CD4-positive, alpha-beta T cell treated with Interleukin-17A for 4 hours (primary cell): ENCODE data around the gene TSTD2.
"Not testable (repeated sequence)": the region's sequence is repeated elsewhere in the genome, so short reads cannot be mapped to it uniquely, and the experiment has no call there.

Source experiments
- DNase-seq: peaks from one replicate; pipeline ENCODE4 v3.0.0-alpha.2; 2020; ENCODE audit warnings: mixed read lengths

TSTD2 gene

DNA sequence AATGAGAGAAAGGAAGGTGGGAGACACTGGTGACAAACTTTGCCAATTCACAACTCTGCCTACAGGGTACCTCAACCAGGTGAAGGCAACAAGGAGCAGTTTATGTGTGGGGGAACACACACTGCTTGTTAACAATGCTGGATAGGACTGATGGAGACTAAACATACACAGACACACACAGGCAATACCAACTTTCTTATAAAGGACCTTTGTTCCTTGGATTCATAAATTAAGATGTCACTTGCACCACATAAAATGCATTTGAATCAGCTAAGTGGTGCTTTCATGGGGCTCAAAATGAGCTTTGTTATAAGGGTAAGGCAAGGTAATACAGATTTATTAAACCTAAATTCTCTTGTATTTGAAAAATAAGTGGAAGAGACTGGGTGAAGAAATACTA, 4.0 kb downstream of the TSTD2 start:
- no peak for DNase-seq

DNA sequence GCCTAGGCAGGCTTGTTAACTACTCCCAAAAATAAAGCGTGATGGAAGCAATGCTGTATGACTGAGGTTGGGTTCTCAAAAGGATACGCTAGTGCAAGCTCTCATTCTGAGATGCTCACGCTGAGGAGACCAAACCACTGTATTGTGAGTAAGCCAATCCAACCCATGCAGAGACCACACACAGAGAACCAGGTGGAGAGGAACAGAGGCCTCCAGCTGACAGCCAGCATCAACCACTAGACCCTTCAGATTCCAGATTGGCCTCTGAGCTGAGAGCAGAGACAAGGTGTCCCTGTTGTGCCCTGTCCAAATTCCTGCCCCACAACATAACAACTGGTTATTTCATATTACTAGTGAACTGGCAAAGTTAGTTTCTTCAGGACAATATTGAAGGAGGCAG, 4.5 kb downstream of the TSTD2 start:
- no peak for DNase-seq

DNA sequence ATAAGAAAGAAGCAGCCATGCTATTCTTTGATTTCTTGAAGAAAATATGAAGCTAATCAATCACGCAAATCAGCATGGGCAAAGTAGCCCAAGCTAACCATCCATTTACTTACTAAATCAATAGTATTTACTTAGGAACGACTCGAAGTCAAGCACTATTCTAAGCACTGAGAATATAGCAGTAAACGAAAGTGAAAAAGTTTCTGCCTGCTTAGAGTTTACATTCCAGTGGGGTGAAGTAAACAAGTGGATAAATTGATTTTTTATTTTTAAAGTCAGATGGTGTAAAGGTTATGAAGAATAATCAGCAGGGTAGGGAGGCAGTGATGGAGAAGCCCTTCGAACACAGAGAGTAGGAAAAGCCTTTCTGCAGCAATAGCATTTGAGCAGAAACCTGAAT, 5.5 kb downstream of the TSTD2 start:
- no peak for DNase-seq

DNA sequence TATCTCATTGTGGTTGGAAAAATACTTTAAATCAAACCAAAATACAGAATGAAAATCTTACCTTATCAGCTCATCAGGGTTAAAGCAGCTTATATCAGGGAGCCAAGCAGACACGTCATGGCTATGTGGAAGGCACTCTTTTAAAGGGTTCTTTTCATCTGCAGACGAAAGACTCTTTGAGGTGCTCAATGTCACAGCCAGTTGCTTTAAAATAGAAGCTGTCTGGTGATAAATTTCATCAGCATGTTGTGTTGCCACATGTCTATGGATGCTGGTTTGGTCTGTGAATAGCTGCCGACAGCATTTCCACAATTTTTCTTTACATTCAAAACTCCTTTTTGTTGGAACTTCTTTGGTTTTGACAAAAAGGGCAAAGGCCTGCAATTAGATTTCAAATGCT, 7.5 kb downstream of the TSTD2 start:
- no peak for DNase-seq

DNA sequence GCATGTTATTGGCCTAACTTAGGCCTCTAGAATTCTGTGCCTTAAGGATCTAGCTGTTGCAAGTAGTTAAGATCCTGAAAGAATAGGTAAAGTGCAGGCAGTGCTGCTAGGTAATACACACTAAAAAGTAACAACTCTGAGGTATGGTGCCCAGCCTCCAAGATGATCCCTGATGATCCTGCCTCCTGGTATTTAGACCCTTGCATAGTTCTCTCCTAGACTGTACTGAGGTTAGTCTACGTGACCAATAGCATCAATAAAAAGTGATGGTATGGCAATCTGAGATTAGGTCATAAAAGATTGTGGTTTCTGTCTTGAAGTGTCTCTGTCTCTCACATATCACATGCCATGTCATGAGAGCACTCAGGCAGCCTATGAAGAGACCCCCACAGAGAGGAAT, 9.2 kb downstream of the TSTD2 start:
- DNase-seq = no peak

DNA sequence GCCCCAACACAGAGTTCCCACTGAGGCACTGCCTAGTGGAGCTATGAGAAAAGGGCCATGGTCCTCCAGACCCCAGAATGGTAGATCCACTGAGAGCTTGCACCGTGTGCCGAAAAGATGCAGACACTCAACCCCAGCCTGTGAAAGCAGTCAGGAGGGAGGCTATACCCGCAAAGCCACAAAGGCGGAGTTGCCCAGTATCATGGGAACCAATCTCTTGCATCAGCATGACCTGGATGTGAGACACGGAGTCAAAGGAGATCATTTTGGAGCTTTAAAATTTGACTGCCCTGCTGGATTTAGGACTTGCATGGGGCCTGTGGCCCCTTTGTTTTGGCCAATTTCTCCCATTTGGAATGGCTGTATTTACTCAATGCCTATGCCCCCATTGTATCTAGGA, 10.7 kb downstream of the TSTD2 start:
- DNase-seq = not testable (repeated sequence)

DNA sequence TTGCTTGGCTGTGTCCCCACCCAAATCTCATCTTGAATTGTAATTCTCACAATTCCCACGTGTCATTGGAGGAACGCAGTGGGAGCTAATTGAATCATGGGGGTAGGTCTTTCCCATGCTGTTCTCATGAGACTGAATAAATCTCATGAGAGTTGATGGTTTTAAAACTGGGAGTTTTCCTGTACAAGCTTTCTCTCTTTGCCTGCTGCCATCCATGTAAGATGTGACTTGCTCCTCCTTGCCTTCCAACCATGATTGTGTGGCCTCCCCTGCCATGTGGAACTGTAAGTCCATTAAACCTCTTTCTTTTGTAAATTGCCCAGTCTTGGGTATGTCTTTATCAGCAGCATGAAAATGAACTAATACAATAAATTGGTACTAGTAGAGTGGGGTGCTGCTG, 13.1 kb downstream of the TSTD2 start:
- DNase-seq = not testable (repeated sequence)

DNA sequence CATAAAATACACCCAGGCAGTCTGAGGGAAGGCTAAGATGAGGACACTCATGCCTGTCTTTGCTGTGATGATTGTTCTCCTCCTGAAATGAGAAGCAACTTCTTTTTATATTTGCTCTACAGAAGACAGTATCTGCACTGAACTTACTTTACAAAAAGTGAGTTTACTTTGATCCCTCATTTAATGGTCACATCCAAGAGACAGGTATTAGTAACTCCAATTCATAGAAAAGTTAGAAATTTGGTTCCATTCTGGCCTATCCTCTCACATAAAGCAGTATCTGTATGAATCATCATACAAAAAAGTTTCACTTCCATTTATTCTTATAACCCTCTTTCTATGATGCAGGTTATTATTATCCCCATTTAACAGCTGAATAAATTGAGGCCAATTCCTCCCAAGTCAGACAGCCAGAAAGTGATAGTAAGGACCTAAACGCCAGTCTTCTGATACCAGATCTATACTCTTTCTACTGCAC, 15.2 kb downstream of the TSTD2 start:
- no peak for DNase-seq

DNA sequence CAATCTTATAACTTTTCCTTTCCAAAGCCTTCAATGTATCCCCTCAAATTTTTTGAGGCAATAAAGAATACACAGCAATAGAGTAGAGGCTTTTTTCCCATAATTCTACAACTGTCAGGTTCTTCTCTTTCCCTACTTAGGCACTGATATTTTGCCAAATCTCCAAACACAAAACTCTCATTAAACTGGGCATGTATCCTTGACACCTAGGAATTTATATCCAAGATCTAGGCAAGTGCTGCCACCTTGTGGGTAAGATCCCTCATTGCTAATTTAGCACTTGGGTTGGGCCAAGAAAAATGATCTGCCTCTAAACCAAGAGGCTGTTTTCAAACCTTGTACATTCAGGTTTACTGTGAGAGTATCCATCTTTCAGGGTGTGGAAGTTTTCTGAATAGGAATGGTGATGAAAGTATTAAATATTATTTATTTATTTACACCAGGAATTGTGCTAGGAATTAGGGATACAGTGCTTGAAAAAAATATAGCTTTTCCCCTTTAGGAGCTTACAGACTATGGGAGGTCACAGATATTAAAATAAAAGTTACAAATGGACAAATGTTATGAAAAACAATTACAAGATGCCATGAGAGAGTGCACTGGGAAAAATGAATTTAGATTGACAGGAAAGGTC, 17.6 kb downstream of the TSTD2 start:
- DNase-seq = peak; percentile 65

DNA sequence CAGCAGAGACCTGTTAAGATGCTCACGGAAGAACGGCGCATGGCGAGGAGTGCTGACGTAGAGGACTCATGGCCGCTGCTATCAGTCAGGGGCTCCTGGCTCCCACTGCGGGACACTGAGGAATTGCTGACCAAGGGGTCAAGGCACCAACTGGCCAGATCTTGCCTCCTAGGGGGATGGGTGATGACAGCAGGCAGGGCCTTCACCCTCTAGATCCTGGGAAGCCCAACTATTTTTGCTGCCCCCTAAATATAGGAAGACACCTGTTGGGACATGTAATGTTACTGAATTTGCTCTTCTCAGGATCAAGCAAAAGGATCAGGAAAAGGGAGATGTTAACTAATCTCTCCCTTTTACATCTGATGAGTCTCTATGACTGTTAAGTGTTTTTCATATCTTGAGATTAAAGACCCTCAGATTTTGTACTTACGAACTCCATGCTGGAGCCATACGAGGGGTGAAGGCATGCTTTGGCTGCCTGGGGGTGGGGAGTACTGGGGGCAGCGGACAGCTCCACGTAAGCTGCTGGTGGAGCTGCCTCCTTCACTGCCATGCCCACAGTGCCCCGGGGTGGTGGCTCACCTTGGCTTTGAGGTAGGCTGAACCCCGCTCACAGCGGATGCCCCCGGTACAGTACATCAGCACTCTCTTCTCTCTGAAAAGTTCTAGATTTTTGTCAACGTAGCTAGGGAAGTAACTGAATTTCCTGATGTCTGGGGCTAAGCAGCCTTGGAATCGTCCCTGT, 28.1 kb downstream of the TSTD2 start:
- DNase-seq = no peak

DNA sequence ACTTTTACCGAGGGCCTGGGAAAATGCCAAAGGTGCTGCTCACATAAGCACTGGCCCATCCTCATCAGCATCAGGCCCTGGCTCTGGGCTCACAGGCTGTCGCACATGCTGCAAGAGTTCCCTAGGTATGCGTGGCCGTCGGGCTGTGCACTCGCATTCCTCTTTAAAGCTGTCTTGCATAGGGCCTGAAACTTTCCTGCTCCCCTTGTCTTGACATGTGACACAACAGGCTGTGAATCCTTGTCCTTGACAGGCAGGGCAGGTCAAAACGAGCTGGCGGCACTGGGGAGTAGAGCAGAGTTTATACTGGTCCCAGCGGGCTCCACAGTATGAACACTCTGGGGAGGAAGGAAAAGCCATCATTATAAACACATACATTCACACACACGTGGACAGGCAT, 30.7 kb downstream of the TSTD2 start:
- DNase-seq = no peak

DNA sequence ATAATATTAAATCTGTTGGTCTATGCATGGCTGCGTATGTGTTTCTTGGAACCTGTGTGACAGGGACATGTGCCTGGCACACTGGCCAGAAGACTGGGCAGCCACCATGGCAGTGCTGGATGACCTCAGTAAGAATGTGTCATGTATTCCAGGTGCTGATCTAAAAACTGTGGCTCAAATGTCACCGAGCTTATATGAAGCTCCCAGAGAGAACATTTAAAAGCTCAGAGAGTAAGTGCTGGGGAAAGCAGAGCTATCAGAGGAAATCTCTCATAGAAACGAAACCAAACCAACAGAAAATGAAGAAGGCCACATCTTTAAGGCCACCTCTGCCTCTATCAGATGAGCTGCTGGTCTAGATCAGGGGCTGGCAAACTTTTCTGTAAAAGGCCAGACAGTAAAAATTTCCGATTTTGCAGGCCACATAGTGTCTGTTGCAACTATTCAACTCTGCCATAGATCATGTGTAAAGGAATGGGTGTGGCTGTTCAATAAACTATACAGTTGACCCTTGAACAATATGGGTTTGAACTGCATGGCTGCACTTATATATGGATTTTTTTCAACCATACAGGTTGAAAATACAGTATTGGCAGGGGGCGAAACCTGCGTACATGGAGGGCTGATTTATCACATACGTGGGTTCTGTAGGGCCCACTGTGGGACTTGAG, 31.8 kb downstream of the TSTD2 start:
- DNase-seq = no peak

DNA sequence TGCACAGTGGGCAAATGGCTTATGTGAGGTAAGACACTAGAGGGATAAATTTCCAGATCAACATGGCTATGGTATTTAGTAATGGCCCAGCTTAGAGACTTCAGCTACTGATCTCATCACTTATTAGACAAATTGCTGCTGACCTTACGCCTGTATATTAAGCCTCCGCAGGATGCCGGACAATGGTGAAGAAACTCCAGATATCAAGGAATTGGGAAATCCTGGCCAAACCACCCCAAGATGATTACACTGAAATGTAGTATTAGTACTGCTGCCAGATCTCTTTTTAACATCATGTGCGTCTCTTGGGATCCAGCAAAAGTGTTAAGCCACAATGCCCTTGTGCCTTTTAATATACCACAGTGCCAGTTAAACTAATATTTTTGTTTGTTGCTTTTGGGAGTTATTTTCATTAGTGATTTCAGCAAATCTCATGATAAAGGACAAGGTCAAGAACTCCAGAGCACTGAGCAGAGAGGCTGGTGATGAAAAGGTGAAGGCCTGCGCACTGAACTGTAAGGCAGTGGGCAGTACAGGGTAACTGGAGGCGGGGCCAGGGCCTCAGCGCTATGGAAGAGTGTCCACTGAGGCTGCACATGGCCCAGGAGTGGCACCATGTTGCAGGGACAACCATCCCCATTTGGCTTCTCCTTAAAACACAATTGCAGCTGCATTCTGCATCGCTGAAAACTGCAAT, 32.5 kb downstream of the TSTD2 start:
- no peak for DNase-seq

DNA sequence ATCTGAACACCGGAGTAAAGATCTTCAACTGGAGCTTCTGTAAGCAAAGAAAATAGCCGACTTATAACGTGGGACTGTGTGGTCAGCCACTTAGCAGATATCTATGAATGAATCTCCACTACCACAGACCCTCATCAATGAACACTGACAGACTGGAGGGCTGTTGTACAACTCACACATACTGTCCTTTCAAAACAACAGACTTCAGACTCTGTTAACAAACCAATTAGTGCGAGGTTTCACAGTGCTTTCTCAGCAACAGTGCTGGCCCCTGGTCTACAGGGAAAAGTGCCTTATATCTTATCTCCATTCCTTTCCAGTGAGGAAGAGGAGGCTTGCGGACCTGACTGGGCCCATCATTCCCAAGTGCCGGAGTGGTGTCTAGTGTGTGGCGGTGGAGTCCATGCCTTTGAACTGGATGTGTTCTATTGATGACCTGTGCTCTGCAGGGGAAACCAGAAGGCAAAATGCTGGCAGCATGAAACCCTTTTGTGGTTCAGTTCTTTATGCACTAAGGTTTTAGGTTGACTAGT, 33.8 kb downstream of the TSTD2 start:
- DNase-seq = no peak

DNA sequence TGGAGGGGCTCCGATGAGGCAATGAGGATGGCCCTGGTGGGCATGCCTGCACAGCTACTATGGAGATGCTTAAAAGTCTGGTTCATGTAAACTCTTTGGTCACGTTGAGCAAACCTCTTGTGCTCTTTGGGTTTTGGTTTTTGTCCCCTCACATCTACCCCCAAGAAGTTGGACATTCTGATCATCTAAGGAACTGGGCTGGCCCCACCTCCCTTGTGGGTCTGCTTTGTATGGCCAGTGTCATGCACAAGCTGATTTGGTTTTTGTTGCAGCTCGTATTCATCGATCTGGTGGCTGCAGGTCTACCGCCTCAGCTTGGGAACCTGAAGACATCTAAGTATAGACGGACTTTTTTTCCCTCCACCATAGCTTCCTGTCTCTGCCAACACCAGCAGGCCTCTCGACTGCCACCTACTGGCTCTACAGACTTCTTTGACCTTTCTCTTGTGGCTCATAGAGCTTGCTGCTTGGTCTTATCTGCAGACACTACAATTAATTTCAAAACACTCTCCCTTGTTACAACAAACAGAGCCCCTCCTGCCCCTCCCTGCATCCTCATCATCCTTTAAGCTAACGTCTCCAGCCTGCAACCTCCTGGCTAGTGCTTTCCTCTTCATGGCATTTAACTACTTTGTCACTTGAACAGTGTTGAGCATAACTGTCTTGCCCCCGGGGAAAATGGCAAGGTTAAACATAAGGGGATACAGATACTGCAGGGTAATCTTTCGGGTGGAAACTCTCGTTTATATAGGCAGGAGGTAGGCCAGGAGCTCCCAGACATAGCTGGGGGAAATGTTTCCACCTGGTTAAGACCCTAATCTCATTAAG, 34.5 kb downstream of the TSTD2 start:
- peak; percentile 79 for DNase-seq

DNA sequence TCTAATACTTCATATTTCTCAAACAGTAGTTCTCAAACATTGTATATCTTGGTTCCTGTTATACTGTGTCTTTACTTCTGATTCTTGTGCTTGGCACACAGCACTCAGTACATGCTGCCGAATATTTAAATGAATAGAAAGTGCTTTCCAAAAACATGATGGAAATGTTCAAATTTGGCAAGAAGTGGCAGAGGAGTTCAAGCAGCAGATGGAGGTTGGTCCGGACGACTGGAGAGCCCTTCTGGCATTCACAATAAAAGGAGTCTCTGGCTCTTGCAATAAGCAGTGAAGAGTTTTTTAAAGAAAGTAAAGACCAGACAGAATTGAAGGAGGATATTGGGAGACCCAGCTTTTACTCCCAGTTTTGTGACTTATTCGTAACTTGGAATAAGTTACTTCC, 36.3 kb downstream of the TSTD2 start:
- DNase-seq = no peak

DNA sequence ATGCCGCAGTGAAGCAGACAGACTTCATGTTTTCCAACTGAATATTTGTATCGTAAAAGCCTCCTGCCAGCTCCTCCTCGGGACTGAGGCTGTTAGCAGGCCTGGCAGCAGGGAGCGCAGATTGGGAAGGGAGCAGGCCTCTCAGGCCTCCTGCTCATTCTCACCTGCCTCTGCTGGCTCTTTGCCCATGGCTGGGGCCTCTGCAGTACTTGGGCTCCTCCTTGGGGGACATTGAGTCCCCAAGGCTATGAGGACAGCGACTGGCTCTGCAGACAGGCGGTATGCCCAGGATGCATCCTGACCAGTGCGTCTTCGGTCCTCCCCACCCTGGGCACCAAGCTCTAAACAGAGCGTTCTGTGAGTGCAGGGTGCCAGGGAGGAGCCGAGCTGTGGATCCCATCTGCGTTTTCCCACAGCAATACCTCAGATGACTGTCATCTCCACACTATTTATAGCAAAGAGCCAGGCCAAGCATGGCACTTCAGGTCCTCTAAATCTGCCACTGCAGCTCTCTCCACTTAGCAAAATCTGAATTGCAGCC, 38.7 kb downstream of the TSTD2 start:
- DNase-seq = no peak

DNA sequence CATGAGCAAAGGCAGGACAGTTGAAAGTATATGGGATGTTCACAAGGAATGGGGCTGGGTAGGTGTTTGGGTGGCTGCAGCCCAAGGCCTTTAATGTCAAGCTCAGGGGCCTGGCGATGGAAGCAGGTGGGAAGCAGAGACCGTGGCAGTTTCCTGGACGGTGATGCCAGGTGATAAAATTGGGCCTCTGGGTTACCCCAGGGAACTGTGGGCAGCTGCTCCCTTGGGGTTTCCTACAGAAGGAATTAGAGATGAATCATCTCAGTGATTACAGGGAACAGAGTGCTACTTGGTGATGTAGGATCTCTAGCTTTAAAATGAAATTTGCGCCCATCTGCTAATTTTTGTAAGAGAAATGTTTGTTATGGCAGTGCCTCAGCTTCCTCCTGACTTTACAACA, 39.2 kb downstream of the TSTD2 start:
- no peak for DNase-seq

DNA sequence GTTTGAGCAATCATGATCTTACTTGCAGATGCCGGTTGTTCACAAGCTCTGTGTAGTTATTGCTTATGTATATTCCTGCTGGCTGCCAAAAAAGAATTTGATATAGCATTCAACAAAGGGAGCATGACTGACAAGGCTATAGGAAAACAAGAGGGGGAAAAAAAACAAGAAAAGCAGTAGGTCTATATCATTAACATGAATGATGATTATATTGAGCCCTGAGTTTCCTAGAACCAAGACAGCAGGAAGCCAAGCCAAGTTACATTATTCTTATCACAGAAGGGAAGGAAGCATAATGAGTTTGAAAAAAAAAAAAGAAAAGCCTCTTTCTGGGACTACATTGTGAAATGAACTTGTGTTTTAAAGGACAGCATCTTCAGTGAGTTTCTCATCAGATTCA, 41.0 kb downstream of the TSTD2 start:
- DNase-seq = no peak

DNA sequence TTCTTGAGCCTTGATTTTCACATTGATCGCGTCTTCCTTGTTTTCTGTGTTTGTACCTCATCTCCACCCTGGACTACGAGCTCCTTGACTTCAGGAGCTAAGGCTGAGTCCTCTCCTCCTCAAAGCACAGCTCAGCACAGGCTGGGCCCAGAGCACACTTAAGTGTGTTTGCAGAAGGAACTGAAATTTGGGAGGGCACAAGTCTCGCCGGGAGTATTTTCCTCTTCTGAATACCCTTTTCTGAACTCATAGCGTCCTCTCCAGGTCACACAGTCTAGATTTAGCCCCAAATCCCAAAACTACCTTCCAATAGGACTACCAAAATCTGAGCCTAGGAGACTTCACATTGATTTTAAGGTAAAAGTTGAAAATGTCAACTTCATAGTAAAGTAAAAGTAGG, 41.6 kb downstream of the TSTD2 start:
- DNase-seq = no peak

DNA sequence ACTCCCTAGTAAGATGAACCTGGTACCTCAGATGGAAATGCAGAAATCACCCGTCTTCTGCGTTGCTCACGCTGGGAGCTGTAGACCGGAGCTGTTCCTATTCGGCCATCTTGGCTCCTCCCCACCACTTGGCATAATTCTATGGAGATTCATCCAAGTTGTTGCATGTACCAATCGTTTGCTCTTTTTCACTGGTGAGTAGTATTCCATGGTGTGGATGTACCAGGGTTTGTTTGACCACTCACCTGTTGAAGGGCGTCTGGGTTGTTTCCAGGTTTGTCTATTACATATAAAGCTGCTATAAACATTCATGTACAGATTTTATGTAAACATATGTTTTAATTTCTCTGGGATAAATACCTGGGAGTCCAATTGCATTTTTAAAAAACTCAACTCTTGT, 46.3 kb downstream of the TSTD2 start:
- not testable (repeated sequence) for DNase-seq

DNA sequence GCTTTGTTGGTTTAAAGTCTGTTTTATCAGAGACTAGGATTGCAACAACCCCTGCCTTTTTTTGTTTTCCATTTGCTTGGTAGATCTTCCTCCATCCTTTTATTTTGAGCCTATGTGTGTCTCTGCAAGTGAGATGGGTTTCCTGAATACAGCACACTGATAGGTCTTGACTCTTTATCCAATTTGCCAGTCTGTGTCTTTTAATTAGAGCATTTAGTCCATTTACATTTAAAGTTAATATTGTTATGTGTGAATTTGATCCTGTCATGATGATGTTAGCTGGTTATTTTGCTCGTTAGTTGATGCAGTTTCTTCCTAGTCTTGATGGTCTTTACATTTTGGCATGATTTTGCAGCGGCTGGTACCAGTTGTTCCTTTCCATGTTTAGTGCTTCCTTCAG, 48.4 kb downstream of the TSTD2 start:
- not testable (repeated sequence) for DNase-seq
